ENCODE results near the gene MACROD2. TPM values are rescaled to one million over a fixed set of nuclear protein-coding genes. Genes with fewer than 3 reads are reported as not detected.

MACROD2 gene
- polyA plus RNA-seq, 1 donor from 2014 or later: 23.2 TPM

DNA sequence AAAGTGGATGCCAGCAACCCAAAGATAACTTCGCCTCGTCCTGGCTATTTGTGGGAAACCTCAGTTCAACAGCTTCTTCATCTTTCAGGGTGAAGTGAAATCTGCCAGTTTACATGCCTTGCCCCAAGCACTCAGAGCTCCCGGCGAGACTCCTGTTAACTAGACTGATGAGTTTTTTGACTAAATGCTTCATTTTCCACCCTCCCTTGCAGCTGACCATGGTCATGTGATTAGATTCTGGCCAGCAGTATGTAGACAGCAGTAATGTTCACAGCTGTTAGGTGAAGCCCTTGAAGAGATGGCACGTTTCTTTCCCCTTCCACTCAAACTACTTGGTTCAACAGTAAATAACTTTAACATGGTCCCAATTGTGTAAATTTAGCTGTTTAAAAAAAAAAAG, 1060.9 kb downstream of the MACROD2 start:
- Histone ChIP-seq H3K36me3 (ENCODE audit: insufficient read depth, low read length) (no peaks in the 10 kb centered on the region), H3K27me3 (ENCODE audit: insufficient read depth, low read depth, low read length) (no peaks in the 10 kb centered on the region), H3K79me2 (replicated peaks; ENCODE audit: insufficient read depth, low read length) (no peaks in the 10 kb centered on the region), H4K20me1 (ENCODE audit: insufficient read depth) (no peaks in the 10 kb centered on the region), H3K4me2 (ENCODE audit: low read length) (no peak overlapping the region), H3K9me2 (ENCODE audit: insufficient read depth, low read length) (no peaks in the 10 kb centered on the region), H3K9ac (ENCODE audit: low read length) (no peak overlapping the region), H3K27ac (ENCODE audit: low read length) (no peak overlapping the region), H3K9me3 (ENCODE audit: low read length) (no peaks in the 10 kb centered on the region), H3K4me3 (ENCODE audit: low read length) (no peak overlapping the region), H3F3A (ENCODE audit: insufficient read depth, low read length, poor library complexity, severe bottlenecking) (no peaks in the 10 kb centered on the region), H2AFZ (ENCODE audit: low read depth, low read length) (no peak overlapping the region)
- TF ChIP-seq SMC3 (conservative IDR thresholded peaks at IDR 0.05; ENCODE audit: poor library complexity) (no peak), TAF1 (IDR thresholded peaks at IDR 0.05; ENCODE audit: low read depth) (no peak), EP300 (conservative IDR thresholded peaks at IDR 0.05; ENCODE audit: poor library complexity, severe bottlenecking) (no peak), MXI1 (conservative IDR thresholded peaks at IDR 0.05; ENCODE audit: poor library complexity, severe bottlenecking) (no peak), POLR2AphosphoS5 (IDR thresholded peaks at IDR 0.05) (no peak), EZH2 (IDR thresholded peaks at IDR 0.05; ENCODE audit: borderline replicate concordance, insufficient read depth, low read length, poor library complexity, severe bottlenecking) (no peak), RAD21 (conservative IDR thresholded peaks at IDR 0.05) (no peak)
- TF ChIP-seq, protein P1, sequence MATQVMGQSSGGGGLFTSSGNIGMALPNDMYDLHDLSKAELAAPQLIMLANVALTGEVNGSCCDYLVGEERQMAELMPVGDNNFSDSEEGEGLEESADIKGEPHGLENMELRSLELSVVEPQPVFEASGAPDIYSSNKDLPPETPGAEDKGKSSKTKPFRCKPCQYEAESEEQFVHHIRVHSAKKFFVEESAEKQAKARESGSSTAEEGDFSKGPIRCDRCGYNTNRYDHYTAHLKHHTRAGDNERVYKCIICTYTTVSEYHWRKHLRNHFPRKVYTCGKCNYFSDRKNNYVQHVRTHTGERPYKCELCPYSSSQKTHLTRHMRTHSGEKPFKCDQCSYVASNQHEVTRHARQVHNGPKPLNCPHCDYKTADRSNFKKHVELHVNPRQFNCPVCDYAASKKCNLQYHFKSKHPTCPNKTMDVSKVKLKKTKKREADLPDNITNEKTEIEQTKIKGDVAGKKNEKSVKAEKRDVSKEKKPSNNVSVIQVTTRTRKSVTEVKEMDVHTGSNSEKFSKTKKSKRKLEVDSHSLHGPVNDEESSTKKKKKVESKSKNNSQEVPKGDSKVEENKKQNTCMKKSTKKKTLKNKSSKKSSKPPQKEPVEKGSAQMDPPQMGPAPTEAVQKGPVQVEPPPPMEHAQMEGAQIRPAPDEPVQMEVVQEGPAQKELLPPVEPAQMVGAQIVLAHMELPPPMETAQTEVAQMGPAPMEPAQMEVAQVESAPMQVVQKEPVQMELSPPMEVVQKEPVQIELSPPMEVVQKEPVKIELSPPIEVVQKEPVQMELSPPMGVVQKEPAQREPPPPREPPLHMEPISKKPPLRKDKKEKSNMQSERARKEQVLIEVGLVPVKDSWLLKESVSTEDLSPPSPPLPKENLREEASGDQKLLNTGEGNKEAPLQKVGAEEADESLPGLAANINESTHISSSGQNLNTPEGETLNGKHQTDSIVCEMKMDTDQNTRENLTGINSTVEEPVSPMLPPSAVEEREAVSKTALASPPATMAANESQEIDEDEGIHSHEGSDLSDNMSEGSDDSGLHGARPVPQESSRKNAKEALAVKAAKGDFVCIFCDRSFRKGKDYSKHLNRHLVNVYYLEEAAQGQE (IDR thresholded peaks at IDR 0.05; ENCODE audit: borderline replicate concordance): no peak
- TF ChIP-seq, protein P2, sequence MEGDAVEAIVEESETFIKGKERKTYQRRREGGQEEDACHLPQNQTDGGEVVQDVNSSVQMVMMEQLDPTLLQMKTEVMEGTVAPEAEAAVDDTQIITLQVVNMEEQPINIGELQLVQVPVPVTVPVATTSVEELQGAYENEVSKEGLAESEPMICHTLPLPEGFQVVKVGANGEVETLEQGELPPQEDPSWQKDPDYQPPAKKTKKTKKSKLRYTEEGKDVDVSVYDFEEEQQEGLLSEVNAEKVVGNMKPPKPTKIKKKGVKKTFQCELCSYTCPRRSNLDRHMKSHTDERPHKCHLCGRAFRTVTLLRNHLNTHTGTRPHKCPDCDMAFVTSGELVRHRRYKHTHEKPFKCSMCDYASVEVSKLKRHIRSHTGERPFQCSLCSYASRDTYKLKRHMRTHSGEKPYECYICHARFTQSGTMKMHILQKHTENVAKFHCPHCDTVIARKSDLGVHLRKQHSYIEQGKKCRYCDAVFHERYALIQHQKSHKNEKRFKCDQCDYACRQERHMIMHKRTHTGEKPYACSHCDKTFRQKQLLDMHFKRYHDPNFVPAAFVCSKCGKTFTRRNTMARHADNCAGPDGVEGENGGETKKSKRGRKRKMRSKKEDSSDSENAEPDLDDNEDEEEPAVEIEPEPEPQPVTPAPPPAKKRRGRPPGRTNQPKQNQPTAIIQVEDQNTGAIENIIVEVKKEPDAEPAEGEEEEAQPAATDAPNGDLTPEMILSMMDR (IDR thresholded peaks at IDR 0.05; ENCODE audit: poor library complexity, severe bottlenecking): no peak

DNA sequence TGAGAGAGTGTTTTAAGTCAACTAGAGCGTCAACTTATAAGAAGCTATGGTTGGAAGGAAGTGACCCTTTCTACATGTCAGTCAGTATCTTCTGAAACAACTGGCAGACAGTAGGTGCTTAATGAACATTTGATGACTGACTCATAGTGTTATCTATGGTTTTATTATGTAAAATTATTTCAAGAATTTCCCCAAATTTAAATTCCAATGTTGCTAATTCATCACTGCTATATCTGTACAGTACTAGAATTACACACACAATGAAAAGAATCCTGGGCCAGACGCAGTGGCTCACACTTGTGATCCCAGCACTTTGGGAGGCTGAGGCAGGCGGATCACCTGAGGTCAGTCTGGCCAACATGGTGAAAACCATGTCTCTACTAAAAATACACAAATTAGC, 1063.5 kb downstream of the MACROD2 start:
- Histone ChIP-seq H4K20me1 (ENCODE audit: insufficient read depth) (no peaks in the 10 kb centered on the region), H3K9me2 (ENCODE audit: insufficient read depth, low read length) (no peaks in the 10 kb centered on the region), H3K9me3 (ENCODE audit: low read length) (no peaks in the 10 kb centered on the region), H2AFZ (ENCODE audit: low read depth, low read length) (no peak overlapping the region), H3K36me3 (ENCODE audit: insufficient read depth, low read length) (no peaks in the 10 kb centered on the region), H3K27me3 (ENCODE audit: insufficient read depth, low read depth, low read length) (no peaks in the 10 kb centered on the region), H3F3A (ENCODE audit: insufficient read depth, low read length, poor library complexity, severe bottlenecking) (no peaks in the 10 kb centered on the region), H3K9ac (ENCODE audit: low read length) (no peak overlapping the region), H3K4me2 (ENCODE audit: low read length) (no peak overlapping the region), H3K79me2 (replicated peaks; ENCODE audit: insufficient read depth, low read length) (no peaks in the 10 kb centered on the region), H3K27ac (ENCODE audit: low read length) (no peak overlapping the region), H3K4me3 (ENCODE audit: low read length) (no peak overlapping the region)
- TF ChIP-seq, protein P2 (IDR thresholded peaks at IDR 0.05; ENCODE audit: poor library complexity, severe bottlenecking): no peak
- TF ChIP-seq TAF1 (IDR thresholded peaks at IDR 0.05; ENCODE audit: low read depth) (no peak), SMC3 (conservative IDR thresholded peaks at IDR 0.05; ENCODE audit: poor library complexity) (no peak), EZH2 (IDR thresholded peaks at IDR 0.05; ENCODE audit: borderline replicate concordance, insufficient read depth, low read length, poor library complexity, severe bottlenecking) (no peak), POLR2AphosphoS5 (IDR thresholded peaks at IDR 0.05) (no peak), EP300 (conservative IDR thresholded peaks at IDR 0.05; ENCODE audit: poor library complexity, severe bottlenecking) (no peak), RAD21 (conservative IDR thresholded peaks at IDR 0.05) (no peak), MXI1 (conservative IDR thresholded peaks at IDR 0.05; ENCODE audit: poor library complexity, severe bottlenecking) (no peak)
- TF ChIP-seq, protein P1 (IDR thresholded peaks at IDR 0.05; ENCODE audit: borderline replicate concordance): no peak
